NCI-H2107 treated with DMSO at 0.1 percent for 48 hours (cell line): ENCODE measurements around the gene ZSCAN5B.

Experiments used
- DNase-seq: peaks from one replicate; lab custom pipeline; 2025; ENCODE audit not compliant: unreplicated experiment; lab: John Stamatoyannopoulos, UW

ZSCAN5B gene

DNA sequence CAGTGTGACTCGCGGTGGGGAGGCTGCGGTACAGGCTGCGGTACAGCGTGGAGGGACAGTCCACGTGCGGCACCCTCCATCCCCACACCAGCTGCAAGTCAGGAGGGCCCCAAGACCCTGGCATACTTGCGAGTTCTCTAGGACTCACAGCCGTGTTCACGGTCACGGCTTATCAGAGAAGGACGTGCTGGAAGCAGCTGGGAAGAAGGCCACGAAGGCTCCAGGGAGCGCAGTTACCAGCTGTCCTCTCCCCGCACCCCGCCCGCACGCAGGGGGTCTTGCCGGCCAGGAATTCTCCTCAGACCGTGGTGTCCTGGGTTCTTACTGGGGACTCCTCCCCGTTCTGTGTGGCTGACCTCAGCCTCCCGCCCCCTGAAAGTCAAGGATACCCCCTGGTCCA lies 50.3 kb downstream of the ZSCAN5B start:
- no peak for DNase-seq

DNA sequence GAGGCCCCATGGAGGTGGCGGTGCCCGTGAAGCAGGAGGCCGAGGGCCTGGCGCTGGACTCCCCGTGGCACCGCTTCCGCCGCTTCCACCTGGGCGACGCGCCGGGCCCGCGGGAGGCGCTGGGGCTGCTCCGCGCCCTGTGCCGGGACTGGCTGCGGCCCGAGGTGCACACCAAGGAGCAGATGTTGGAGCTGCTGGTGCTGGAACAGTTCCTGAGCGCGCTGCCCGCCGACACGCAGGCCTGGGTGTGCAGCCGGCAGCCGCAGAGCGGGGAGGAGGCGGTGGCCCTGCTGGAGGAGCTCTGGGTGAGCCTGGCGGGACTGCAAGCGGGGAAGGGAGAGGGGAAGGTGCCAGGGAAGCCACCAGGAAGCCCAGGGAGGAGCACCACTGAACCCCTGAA lies 50.7 kb downstream of the ZSCAN5B start:
- DNase-seq, result no peak

DNA sequence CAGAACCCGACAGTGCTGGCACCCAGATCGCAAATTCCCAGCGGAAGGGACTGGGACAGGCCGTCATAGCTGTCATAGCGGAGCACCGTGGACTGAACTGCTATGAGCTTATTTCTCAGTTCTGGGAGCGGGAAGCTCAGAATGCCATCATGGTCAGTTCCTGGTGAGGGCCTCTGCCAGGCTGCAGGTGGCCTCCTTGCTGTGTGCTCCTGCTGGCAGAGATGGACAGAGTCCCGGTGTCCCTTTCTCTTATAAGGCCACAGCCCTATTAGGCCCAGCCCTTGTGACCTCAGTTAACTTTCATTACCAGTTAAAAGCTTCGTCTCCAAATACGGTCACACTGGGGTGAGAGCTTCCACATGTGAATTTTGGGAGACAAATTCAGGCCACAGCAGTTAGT lies 51.9 kb downstream of the ZSCAN5B start:
- no peak for DNase-seq

DNA sequence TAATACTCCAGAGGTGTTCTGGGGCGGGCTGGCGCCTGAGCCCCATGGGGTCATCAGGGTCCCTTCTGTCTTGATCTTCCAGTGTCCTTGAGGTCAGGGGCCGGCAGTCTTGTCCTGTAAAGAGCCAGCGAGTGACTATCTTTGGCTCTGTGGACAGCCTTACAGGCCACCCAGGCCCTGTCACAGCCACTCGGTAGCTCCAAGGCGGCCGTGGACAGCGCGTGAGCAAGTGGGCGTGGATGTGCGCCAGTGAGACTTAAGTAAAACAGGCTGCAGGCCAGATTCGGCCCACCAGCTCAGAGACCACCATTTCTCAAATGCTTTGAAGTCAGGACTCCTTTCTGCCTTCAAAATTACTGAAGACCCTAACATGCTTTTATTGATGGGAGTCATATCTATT lies 52.8 kb downstream of the ZSCAN5B start:
- no peak for DNase-seq

DNA sequence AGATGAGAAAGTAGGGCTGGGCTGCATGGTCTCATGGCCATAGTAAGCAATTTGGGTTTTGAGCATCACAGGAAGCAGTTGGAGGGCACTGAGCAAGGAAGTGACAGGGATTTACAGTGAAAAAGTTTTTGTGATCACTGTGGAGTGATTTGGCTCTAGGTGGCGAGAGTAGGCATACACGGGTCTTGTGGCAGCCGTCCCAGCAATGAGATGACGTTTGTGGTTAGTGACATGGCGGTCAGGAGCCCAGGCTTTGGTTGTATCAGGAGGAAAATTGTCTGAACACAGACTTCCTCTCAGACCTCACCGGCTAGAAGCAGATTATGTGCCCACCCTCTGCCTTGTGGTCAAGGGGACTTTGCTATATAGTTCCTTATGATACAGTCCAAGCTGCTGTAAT lies 53.2 kb downstream of the ZSCAN5B start:
- DNase-seq, result no peak

DNA sequence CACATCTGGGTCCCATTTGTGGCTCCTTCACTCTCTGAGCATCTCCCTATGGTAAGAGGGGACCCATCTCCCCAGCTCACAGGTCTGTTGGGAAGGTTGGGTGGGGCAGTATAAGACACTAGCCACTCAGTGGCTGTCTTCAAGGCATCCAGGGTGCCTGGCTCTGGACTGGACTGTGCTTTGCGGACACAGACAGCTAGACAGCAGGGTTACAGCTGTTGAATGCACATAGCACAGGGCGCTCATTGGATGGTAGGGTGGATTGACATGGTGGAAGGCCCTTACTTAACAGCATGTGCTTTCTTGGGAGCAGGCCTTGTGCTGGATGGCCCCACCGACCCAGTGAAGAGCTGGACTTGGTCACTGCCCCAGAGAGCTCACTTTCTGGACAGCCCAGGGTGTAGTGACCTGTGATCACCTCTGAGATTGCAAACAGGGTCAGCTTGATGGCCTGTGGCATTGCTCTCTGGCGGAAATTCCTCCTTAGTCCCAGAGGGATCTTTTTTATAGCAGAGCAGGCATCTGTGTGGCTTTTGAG lies 54.6 kb downstream of the ZSCAN5B start:
- no peak for DNase-seq

DNA sequence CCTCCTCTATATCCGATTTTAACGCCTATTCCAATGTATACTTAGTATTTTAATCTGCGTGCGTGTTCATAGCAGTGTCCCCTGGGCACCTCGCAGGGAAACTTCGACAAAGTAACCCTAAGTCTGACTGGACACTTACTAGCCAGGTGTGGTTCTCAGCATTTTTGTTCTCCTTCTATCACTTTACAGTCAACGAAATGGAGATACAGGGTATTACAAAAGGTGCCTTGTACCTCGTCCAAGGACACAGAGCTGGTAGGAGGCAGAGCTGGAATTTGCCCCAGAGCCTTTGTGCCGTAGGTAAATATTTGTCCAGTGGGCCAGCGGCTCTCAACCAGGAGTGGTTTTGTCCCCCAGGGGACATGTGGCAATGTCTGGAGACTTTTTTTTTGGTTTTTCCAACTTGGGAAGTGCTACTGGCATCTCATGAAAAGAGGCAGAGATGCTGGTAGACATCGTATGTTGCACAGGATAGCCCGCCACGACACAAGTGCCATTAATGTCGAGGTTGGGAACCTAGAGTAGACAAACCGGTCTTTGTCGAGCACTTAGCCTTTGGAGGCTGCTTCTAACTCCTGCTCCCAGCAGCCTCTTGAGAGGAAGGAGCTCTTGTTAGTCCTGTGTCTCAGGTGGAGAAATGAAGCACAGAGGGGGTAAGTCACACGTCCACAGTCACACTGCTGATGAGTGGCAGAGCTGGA lies 55.3 kb downstream of the ZSCAN5B start:
- DNase-seq, result no peak

DNA sequence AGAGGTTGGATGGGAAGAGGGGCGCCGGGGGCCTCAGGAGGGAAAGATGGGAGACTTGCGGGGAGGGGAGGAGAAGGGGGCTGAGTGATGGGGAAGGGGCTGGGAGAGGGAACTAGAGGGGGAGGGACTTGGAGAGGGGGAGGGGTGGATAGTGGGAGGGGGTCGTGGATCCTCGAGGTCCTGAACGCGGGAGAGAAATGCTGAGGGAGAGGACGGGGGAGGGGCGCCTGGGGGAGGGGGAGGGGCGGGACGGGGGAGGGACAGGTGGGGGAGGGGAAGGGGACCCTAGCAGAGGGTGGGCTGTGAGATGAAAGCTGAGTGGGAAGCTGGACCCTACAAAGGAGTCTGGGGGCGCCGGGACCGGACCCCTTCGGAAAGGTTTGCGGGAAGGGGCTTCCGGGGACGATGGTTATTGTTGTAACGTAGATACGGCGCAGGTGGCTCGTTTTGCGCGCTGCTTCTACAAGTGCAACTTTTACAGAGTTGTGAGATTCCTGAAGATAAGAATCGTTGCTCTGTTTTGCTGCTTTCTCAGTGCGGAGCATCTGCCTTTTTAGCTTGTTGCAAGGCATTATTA lies 56.1 kb downstream of the ZSCAN5B start:
- no peak for DNase-seq

DNA sequence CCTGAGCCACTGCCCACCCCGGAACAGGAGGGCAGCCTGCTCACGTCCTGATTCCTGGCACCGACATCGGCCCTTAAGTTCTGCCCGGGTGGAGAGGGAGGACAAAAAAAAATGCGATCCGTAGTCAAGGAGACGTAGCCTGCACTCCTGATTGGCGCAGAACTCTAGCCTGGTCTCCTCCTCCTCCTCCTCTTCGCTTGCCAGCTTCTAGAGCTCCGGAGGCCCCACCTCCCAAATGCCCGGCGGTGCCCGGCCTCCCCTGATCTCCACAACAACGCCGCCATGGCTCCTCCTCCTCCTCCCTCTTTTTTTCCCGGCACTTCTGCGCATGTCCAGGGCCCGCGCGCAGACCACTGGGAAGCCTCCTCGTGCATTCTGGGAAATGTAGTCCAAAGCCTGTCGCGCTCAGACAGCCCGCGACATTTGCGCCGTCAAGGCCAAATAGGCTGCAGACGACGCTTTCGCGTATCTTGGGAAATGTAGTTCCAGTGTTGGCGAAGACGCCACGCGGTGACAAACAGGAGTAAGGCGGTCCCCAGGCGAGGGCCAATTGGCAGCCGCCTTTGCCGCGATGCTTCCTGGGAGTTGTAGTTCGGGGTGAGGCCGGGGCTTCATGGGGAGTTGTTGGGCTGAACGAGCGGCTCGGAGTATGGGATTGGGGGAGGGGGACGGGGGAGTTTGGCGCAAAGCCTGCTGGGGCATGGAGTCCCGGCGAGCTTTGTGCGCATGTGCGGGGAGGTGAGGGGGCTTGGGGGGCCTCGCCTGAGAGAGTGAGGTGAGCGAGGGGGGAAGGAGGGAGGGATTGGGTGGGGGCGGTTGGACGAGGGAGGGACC lies 56.8 kb downstream of the ZSCAN5B start, which contains the start of gene ZNF444:
ZNF444 (plus strand) TSS at position 705 of the 834 bp plus-strand sequence. CDS start 5,625 bp downstream, outside the sequence.
- DNase-seq, result peak; percentile 98

DNA sequence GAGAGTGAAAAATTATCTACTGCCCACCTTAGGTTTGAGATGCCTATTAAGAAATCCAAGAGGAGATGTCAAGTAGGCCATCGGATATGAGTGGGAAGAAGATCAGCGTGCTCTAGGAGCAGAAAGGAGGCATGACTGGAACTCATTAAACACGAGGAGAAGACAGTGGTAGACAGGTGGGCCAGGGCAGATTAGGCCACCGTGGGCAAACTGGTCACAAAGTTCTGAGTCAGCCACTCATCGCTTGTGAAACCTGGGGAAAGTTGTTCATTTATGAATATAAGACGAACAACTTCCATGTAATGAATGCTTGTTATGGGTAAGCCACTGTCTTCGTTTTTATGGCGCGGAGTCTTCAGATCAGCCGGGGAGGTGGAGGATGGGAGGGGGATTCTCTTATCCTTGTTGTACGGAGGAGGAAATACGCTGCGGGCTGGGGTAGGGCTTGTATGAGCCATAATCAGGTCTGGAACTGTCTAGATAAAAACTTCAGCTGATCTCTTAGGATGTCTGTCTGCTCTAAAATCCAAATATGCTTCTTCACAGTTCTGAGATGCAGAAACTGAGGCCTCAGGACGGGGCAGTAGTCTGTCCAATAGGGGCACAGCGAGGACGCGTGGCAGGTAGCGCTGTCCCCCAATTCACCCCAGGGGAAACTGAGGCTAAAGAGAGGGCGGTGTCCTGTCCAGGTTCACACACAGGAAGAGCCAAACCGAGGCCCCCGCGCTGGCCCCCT lies 57.6 kb downstream of the ZSCAN5B start:
- no peak for DNase-seq
